HCT116 (cell line): ENCODE results near the gene CKMT2.

ENCODE experiments used
- EGR1 ChIP-seq: IDR thresholded peaks from 2 replicates; pipeline ENCODE4 v1.6.1; 2012; ENCODE audit warnings: low read depth
- EZH2 ChIP-seq: fragments of 200-600 bp; sonication (generic); IDR thresholded peaks from 2 replicates; pipeline ENCODE4 v1.6.1; 2017; ENCODE audit warnings: antibody characterized with exemption, mixed run types
- POLR2A ChIP-seq: IDR thresholded peaks from 2 replicates; pipeline ENCODE4 v1.7.0; 2011; ENCODE audit warnings: borderline replicate concordance; ENCODE audit not compliant: insufficient read depth, insufficient read length; ENCODE audit errors: extremely low read depth
- POLR2AphosphoS5 ChIP-seq: IDR thresholded peaks from 2 replicates; pipeline ENCODE4 v1.6.1; 2011; ENCODE audit warnings: mild to moderate bottlenecking, low read depth, low read length, moderate library complexity
- RAD21 ChIP-seq: IDR thresholded peaks from 2 replicates; pipeline ENCODE4 v1.6.1; 2012; ENCODE audit warnings: low read depth, mild to moderate bottlenecking
- SRF ChIP-seq: IDR thresholded peaks from 2 replicates; pipeline ENCODE4 v1.6.1; 2012; ENCODE audit warnings: low read depth
- YY1 ChIP-seq: IDR thresholded peaks from 2 replicates; pipeline ENCODE4 v1.6.1; 2011; ENCODE audit warnings: low read length, low read depth, moderate library complexity, mild to moderate bottlenecking; ENCODE audit not compliant: insufficient replicate concordance; ENCODE audit errors: extremely low read depth
- TF ChIP-seq, protein P1 (sequence below): IDR thresholded peaks from 2 replicates; pipeline ENCODE4 v1.6.1; 2012
- TF ChIP-seq, protein P2 (sequence below): IDR thresholded peaks from 2 replicates; pipeline ENCODE4 v1.6.1; 2012; ENCODE audit warnings: low read depth
- TF ChIP-seq, protein P3 (sequence below), 3 experiments: fragments of 200-600 bp in 1 of 3; sonication (generic) in 1 of 3; IDR thresholded peaks in 2 of 3; conservative IDR thresholded peaks in 1 of 3; 2 replicates each; pipeline ENCODE4 v1.5.1; 2012 to 2017; ENCODE audit warnings: low read depth in 2 of 3, low read length in 2 of 3, antibody characterized with exemption in 1 of 3, borderline replicate concordance in 1 of 3, control low read depth in 1 of 3, mild to moderate bottlenecking in 1 of 3, mixed read lengths in 1 of 3, mixed run types in 1 of 3, moderate library complexity in 1 of 3; ENCODE audit not compliant: insufficient read depth in 1 of 3

DNA sequence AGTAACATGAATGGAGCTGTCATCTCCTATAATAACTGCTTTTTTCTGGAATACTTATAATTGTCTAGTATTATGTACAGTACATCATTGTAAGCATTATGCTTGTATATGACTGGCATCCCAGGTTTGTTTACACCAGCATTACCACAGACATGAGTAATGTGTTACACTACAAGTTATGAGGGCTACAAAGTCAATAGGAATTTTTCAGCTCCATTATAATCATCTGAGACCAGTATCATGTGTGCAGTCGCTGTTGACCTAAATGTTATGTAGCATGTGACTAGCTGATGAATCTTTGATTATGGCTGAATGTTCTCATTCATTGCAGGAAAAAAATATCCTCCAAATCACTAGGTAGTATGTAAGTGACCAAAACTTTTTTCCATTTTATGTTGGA lies 70.4 kb downstream of the CKMT2 start:
- TF ChIP-seq, protein P1, sequence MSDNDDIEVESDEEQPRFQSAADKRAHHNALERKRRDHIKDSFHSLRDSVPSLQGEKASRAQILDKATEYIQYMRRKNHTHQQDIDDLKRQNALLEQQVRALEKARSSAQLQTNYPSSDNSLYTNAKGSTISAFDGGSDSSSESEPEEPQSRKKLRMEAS, result no peak
- TF ChIP-seq EZH2, result no peak
- TF ChIP-seq, protein P2, sequence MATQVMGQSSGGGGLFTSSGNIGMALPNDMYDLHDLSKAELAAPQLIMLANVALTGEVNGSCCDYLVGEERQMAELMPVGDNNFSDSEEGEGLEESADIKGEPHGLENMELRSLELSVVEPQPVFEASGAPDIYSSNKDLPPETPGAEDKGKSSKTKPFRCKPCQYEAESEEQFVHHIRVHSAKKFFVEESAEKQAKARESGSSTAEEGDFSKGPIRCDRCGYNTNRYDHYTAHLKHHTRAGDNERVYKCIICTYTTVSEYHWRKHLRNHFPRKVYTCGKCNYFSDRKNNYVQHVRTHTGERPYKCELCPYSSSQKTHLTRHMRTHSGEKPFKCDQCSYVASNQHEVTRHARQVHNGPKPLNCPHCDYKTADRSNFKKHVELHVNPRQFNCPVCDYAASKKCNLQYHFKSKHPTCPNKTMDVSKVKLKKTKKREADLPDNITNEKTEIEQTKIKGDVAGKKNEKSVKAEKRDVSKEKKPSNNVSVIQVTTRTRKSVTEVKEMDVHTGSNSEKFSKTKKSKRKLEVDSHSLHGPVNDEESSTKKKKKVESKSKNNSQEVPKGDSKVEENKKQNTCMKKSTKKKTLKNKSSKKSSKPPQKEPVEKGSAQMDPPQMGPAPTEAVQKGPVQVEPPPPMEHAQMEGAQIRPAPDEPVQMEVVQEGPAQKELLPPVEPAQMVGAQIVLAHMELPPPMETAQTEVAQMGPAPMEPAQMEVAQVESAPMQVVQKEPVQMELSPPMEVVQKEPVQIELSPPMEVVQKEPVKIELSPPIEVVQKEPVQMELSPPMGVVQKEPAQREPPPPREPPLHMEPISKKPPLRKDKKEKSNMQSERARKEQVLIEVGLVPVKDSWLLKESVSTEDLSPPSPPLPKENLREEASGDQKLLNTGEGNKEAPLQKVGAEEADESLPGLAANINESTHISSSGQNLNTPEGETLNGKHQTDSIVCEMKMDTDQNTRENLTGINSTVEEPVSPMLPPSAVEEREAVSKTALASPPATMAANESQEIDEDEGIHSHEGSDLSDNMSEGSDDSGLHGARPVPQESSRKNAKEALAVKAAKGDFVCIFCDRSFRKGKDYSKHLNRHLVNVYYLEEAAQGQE, result no peak
- TF ChIP-seq, protein P3, sequence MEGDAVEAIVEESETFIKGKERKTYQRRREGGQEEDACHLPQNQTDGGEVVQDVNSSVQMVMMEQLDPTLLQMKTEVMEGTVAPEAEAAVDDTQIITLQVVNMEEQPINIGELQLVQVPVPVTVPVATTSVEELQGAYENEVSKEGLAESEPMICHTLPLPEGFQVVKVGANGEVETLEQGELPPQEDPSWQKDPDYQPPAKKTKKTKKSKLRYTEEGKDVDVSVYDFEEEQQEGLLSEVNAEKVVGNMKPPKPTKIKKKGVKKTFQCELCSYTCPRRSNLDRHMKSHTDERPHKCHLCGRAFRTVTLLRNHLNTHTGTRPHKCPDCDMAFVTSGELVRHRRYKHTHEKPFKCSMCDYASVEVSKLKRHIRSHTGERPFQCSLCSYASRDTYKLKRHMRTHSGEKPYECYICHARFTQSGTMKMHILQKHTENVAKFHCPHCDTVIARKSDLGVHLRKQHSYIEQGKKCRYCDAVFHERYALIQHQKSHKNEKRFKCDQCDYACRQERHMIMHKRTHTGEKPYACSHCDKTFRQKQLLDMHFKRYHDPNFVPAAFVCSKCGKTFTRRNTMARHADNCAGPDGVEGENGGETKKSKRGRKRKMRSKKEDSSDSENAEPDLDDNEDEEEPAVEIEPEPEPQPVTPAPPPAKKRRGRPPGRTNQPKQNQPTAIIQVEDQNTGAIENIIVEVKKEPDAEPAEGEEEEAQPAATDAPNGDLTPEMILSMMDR (IDR thresholded peaks at IDR 0.05 in 2 of 3, conservative IDR thresholded peaks at IDR 0.05 in 1 of 3; ENCODE audit: borderline replicate concordance in 1 of 3, insufficient read depth in 1 of 3, low read depth in 2 of 3, low read length in 2 of 3), result no peak
- TF ChIP-seq EGR1, result no peak
- no peak for TF ChIP-seq POLR2A
- no peak for TF ChIP-seq RAD21
- no peak for TF ChIP-seq POLR2AphosphoS5
- no peak for TF ChIP-seq YY1
- TF ChIP-seq SRF, result no peak
